ENCODE data around the gene MCAT.

- TF ChIP-seq CTCF (optimal IDR thresholded peaks at IDR 0.05 in 1 of 3, IDR thresholded peaks at IDR 0.05 in 1 of 3, conservative IDR thresholded peaks at IDR 0.05 in 1 of 3; ENCODE audit: extremely low read depth in 1 of 3, insufficient read depth in 2 of 3, low read length in 3 of 3) (no peak), EZH2 (IDR thresholded peaks at IDR 0.05; ENCODE audit: low read length) (no peak)
Observed at GRCh38 chr22:43191831-43192230, 48.6 kb upstream of the MCAT start.
